NCI-H2171 (cell line): ENCODE results near the gene NUDT21.

Source experiments
- DNase-seq: peaks from one replicate; lab custom pipeline; 2025; lab: John Stamatoyannopoulos, UW

Gene NUDT21

DNA sequence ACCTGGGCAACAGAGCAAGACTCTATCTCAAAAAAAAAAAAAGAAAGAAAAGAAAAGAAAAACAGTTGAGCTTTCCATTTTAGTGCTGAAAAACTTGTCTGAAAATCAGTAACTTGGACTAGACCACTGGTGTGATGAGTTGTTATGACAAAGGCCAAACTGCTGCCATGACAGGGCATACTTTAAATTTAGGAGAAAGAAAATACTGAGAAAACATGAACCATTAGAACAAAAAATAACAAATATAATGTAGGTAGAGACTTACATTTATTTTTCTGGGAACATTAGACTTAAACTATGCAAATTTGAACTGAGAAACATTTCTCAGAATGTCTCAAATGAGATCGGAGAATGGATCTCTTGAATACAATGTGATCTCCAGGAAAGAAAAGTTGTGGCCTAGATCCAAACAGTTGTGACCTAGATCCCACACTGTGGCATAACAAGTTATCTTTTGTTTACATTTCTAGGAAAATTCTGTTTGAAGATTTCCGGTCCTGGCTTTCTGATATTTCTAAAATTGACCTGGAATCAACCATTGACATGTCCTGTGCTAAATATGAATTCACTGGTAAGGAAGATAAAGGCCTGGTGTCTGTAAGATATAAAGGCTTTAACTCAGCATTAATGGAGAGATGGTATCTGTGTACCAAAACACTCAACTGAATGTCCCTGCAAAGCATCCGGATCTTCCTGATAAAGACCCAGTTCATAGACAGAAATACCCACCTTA lies 11.1 kb upstream of the NUDT21 start:
- no peak for DNase-seq

DNA sequence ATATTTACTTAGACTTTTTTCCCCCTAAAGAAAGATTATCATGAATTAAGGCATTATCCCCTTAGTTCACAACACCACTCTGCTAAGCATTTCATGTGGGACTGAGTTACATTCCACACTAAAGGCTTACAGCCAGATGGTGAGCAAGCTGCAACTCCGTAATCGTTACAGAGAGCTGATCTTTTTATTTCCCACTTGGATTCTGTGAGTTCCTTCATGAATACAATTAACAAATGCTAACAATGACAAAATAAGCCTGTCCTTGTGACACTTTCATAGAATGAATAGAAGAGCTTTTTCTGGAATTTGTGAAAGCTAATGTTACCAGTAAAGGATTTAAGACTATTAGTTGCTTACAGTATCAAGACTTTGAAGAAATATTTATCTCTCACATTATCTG lies 9.0 kb upstream of the NUDT21 start:
- no peak for DNase-seq

DNA sequence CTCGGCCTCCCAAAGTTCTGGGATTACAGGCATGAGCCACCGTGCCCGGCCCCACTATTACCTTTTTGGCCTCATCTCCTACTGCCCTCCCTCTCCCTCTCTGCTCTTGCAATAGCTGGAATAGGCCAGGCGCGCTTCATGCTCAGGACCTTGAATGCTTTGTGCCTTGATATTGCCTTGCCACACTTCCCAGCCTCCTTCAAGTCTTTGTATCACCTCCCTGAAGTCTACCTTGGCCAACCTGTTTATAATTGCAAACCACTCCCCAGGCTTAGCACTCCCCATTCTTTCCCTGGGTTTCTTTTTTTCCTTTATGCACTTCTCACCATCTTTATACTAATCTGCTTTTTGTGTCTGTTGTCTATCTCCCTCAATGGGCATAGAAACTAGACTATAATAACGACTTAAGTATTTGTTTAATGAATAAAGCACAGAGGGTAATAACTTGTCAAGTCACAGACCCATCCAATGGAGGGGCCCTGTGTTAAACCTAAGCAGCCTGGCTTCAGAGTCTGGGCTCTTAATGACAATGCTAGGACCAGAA lies 6.9 kb upstream of the NUDT21 start:
- DNase-seq, result no peak

DNA sequence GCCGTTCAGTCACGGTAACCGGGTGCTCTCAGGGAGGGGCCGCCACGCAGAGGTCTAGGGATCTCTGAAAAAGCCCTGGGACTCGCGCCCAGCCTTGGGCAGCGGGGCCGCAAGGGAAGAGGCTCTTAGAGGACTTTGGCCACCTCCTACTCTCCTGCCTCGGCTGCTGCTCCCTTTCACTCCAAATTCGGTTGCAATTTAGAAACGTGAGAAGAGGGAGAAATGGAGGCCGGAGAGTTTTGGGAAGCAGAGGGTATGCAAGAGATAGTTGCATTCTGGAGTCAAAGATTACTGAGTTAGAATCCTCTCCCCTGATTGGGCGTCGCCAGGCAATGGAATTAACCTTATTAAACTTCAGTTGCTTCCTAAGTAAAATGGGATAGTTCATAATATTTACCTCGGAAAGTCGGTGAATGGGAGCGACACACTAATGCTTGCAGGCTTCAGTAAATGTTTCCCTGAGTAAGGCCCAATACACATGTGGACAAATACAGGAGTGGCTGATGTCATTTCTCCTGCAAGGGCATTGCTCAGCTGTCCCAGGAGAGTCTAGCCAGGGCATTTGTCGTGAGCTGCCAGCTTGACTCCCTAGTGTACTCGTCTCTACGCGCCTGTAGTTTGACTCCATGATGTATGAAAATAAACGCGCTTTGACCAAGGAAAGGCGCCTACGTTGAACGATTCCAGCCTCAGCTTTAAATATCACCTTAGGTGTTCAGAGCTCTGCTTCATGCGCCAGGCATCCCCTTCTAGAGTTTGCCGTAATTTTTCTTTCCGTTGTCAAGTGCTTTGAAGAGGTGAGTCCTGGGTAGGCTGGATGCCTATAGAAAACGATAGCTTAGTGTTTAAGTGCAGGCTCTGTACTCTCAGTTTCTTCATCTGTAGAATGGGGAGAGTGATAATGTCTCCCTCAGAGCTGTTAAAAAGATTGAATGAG lies 889 bp upstream of the NUDT21 start:
- peak; percentile 29 for DNase-seq

DNA sequence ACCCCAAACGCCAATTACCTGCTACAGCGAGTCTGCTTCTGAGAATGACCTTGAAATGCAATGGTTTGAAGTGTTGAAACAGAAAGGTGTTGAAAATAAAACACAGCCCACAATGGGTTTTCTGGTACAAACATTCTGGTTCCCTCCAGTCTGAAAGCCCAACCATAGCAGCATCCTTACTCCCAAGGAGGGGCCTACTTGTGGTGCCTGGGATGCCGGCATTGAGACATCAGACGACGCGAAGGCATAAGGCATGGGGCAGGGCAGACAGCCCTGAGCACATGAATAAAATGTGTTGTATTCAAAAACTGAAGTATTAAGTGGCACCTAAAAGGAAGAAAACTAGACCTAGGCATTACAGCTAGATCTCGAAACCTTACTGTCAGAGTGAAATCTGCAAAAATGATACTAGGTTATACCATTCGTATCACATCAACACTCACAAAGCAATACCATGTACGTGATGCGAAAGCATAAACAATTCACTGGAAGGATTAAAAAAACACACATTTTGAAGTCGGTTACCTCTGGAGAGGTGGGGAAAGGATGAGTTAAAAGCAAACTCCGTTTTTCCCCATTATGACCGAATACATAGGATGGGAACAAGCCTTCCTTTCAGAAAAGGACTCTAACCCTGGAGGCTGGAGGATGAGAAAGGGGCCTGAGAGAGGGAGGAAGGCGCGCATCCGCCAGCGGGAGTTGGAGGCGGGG lies 702 bp downstream of the NUDT21 start:
- no peak for DNase-seq

DNA sequence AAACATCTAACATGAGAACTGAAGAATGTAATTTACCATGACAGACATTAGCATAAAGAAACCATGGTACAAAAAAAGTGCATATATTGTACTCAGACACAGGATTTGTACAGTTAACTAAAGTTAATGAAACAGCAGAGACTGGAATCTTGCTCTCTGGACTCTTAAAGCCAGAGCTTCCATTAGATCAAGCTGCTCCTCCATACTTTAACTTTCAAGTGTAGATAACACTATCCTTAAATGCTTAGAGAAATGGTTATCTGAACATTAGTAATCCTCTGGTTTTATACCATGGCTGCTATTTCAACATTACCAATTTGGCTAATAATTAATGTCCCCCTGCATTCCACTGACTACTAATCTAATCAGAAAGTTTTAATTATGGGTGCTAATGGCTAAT lies 3.1 kb downstream of the NUDT21 start:
- no peak for DNase-seq

DNA sequence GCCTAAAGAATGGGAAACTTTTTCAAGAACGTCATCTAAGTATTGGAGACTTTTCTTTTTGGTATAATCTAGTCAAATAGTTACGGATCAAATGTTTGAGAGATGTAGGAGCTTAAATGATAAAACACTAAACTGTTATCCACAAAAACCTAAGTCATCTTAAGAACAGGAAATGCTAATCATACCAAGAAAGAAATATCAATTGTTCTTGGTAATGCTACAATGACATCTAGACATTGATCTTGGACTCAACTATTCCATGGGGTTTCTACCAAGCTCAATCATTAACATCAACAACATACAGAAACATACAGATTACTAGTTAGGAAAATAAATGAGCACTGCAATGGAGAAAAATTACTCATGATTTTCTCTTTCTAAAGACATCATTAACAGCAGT lies 3.8 kb downstream of the NUDT21 start:
- no peak for DNase-seq

DNA sequence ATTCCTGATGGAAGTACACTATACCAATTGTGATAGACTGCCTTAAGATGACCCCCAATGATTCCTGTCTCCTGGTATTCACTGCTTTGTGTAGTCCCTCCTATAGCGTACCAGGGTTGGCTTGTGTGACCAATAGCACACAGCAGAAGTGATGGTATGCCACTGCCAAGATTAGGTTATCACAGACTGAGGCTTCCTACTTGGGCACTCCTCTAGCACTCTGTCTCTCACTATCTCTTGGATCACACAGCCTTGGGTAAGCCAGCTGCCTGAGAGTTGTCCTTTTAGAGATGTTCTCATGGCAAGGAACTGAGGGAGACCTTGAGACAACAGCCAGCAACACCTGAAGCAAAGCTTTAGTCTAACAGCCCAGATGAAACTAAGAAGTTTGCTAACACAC lies 13.1 kb downstream of the NUDT21 start:
- no peak for DNase-seq

DNA sequence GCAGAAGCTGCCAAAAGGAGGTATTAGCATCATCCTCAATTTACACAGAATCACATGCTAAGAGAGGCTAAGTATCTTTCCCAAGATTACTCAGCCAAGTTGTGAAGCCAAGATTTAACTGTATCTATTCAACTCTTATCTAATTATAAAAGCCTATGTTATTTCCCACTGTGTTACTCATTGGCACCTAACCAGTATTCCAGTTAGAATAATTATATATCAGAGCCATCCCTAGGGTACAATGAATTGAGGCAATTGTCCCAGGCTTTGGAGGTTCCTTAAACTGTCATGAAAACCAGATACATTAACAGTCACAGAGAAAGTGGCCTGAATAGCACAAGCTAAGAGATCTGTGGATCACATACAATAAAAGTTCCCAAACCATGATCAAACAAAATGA lies 14.9 kb downstream of the NUDT21 start:
- DNase-seq, result no peak

DNA sequence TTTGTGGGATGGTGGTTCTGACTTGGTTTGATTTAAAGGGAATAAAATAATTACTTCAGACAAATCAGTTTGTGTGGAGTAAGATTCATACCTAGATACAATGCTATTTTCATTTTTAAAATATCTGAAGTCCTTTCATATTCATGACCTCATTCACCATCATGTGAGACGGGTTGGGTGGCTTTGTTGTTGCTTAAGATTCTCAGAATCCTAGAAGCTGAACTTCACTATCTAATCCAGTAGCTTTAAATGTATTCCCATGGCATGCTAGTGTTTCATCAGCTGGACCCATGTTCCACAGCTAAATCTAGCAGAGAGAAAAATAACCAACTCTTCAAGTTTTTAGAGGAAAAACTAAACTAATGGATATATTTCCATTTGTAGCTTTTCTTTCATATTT lies 23.0 kb downstream of the NUDT21 start:
- no peak for DNase-seq

DNA sequence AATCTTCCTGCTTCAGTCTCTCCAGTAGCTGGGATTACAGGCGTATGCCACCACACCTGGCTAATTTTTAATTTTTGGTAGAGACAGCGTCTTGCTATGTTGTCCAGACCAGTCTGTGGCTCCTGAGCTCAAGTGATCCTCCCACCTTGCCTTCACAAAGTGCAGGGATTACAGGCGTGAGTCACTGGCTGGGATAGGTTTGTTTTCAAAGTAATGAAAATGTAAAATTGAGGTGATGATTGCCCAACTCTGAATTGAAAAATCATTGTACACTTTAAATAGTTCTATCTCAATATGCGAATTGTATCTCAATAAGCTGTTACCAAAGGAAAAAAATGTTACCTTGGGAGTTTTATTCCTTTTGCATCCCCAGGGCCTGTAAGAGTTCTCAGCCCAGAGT lies 24.5 kb downstream of the NUDT21 start:
- DNase-seq, result no peak

DNA sequence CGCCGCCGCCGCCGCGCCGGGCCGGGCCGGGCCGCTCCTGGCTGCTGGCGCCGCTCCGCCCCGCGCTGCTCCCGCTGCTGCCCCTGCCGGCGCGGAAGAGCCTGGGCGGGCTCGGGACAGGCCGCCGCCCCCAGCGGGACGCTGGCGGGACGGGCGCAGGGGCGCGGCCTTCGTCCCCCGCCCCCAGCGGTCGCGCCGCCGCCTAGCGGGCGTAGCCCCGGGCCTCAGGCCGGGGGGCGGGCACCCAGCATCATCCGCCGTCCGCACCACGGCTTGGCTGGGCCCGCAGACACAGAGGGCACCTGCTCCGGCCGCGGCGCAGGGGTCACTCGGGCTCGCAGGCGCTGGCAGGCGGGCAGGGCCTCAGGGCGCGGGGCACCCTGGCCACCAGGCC lies 25.7 kb downstream of the NUDT21 start, which contains the start of gene AMFR:
TSS of gene AMFR (minus strand) at position 107 of the 394 bp plus-strand sequence. CDS start 218 bp downstream, outside the sequence.
- peak; percentile 60 for DNase-seq

DNA sequence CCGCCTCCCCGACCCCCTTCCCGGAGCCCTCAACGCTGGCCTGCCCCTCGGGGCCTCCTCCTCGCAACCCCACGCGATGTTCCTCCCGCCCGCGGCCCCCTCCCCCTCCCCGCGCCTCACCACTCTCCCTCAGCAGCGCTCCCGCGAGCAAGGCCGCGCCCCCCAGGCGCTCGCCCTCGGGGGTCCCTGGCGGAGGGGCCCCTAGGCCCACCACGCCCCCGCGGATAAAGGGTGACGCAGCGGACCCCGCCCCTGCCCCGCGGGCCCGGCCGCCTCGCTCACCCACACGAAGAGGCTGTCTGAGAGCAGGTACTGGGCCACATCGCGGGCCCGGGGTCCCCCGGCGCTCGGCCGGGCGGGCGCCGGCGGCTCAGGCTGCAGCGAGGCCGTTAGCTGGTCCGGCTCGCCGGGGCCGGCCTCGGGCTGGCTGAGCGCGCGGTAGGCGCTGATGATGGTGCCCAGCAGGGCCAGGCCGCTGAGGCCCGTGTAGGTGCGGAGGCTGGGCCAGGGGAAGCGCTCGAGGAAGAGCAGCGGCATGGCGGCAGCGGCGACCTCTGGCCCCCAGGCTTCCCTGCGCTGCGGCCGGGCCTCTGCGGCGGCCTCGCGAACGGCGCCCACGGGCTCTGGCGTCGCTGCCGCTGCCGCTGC lies 26.2 kb downstream of the NUDT21 start:
- peak; percentile 30 for DNase-seq

DNA sequence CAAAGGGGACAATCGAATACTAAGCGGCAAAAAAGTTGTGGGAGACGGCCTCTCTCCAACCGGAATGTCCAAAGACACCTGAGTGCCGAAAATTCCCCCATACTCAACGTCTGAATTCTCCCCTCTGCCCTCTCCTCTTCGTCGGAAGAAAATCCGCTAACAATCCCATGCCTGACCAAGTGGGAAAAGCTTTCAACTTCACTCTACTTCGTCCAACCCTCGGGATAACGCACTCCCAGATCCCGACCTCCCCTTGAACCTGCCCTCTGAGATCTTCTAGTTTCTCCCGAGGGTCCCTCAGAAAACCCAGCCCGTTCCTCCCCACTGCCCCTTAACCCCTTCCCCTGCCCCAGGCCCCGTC lies 26.7 kb downstream of the NUDT21 start:
- DNase-seq, result no peak

DNA sequence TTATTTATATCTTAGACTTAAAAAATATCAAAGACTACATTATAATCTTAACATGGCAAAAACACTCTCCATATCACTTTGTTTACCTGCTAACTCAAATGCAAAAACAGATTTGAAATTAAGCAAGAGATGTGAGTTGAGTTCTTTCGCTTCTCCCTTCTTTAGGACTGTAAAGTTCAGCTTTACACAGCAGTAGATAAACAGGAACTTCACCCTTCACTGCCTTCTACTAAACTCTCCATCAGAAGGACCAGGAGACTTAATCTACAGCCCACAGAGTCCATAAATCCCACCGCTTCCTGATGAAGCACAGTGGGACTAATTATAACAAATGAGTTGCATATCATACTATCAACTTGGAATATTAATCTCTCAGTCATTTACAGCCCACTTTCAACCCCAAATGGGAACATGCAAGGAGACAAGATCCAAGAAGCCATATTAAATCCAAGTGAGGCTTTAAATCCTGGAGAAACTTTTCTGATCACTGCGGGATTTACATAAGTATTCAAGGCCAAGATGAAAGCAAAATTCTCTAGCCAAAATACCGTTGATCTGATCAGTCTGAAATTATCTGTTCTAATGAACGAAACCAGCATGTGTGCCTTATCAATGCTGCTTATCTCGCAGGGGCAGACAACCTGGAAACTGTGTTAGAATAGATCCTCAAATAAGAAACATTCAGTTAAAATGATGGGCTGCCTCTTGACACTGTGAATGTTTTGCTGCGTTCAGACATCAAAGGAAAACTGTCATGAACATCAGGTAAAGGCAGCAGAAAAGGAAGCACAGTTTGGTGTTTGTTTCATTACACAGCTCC lies 27.3 kb downstream of the NUDT21 start:
- no peak for DNase-seq

DNA sequence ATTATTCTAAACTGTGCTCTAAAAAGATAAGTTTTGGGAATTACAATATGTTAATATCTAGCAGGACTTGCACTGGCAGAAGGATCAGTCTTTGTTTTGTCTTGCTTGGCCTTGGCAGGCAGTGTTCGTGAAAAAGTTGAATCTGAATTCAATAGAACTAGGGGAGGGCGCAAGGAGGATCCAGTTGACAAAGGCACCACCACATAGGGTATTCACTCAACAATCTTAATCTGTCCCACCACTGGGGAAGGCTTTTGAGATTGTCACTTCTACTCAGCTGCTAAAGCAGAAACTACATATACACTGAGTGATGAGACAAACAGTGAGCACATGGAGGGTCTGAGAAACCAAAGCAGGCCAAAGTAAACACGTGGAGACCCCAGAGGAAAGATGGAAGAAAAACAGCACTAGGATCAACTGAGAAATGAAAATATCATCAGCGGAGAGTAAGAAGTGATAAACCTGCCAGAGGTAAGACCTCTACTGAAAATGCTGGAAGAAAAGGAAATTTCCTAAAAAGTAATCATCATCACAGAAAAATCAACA lies 28.2 kb downstream of the NUDT21 start:
- no peak for DNase-seq

DNA sequence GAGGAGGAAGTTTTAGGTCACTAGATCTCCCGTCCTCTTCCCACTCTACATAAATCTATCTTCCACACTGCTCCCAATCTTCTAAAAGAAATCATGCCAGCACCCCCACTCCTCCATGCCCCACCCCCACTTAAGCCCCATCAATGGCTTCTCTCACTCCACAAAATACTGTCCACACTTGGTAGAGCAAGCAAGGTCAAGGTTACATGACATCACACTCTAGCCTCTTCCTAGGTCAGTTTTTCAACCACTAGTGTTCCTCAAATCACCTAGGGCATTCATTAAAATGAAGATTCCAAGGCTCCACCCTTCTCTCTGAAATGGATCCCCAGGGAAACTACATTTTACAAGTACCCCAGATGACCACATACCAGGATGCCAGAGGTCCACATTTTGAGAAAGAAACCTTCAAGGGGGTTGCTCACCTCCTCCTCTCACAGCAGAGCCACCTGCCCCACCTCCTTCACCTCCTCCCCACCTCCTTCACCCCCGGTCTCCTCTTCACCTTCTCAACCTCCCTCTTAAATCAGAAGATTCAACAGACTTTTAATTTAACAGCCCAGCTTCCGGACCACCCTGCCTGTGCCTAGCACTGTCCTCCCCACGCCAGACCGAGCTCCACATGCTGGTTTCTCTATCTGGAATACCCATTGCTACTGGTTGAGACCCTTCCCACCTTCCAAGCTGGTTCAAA lies 29.0 kb downstream of the NUDT21 start:
- no peak for DNase-seq

DNA sequence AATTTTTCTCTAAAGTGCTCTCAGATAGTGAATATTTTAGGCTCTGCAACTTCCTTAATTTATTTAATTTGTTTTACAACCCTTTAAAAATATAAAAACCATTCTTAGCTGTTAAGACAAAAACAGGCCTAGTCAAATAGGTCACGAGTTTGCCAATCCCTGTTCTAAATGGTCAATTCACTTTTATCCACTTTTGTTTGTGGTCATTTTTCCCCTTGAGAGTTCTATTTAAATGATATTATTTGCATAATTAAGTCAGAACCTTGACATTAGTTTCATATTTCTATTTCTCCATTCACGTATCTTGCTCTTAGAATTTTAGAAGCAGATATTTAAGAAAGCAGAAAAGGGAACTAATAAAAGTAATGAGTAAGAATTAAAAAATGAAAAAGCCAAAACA lies 29.8 kb downstream of the NUDT21 start:
- no peak for DNase-seq

DNA sequence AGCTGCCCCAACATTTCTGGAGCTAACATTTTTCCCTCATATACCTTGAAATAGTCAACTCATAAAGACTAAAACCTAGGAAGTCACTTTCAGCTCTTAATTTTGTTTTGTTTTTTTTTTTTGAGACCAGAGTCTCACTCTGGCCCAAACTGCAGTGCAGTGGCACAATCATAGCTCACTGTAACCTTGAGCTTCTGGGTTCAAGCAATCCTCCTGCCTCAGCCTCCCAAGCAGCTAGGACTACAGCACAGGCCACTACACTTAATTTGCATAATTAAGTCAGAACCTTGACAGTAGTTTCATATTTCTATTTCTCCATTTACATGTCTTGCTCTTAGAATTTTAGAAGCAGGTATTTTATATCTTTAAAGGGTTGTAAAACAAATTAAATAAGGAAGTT lies 30.5 kb downstream of the NUDT21 start:
- no peak for DNase-seq
